Testis (tissue), 3 donors: ENCODE measurements around the gene HSD17B8. TPM values are rescaled to one million over a fixed set of nuclear protein-coding genes. Genes with fewer than 3 reads are reported as not detected.

ENCODE experiments used
- DNase-seq: peaks from one replicate; pipeline ENCODE4 v3.0.0-alpha.2; 2019
- H3K27ac ChIP-seq, 2 donors: fragments of 200-600 bp; sonication (generic); one replicate each; pipeline ENCODE4 v1.5.1; 2019
- H3K27me3 ChIP-seq: fragments of 200-600 bp; sonication (generic); one replicate; pipeline ENCODE4 v1.5.1; 2019
- H3K36me3 ChIP-seq: fragments of 200-600 bp; sonication (generic); one replicate; pipeline ENCODE4 v1.5.1; 2017; ENCODE audit warnings: low read depth; ENCODE audit errors: missing control alignments
- H3K4me1 ChIP-seq: fragments of 200-600 bp; sonication (generic); one replicate; pipeline ENCODE4 v1.5.1; 2019
- H3K4me3 ChIP-seq, 2 donors: fragments of 200-600 bp; sonication (generic); one replicate each; pipeline ENCODE4 v1.5.1; 2017 to 2019
- H3K9me3 ChIP-seq: fragments of 200-600 bp; sonication (generic); one replicate; pipeline ENCODE4 v1.5.1; 2017
- CTCF ChIP-seq, 3 experiments: fragments of 450-650 bp in 2 of 3; fragments of 200-600 bp in 1 of 3; sonication (generic) in 1 of 3; IDR thresholded peaks; one replicate each; pipeline ENCODE4 v1.5.1; 2016 to 2019; ENCODE audit warnings: antibody characterized with exemption in 3 of 3, mild to moderate bottlenecking in 2 of 3, moderate library complexity in 1 of 3
- POLR2A ChIP-seq: fragments of 450-650 bp; IDR thresholded peaks from one replicate; pipeline ENCODE4 v1.6.1; 2017; ENCODE audit warnings: antibody characterized with exemption, mild to moderate bottlenecking, moderate library complexity
- WGBS, 2 donors: methylation state at CpG; one replicate each; pipeline ENCODE4 v1.1.5; 2018; 5-methylcytosine and 5-hydroxymethylcytosine counted together
- intact Hi-C: fragments of 100-400 bp; cut with DNase I; formaldehyde crosslinking; loops from one replicate; pipeline ENCODE4 v1.15.1; 2023; ENCODE audit warnings: low total_unique reads
- polyA plus RNA-seq: library from polyadenylated mRNA; stranded (reverse); fragments of 350-450 nt; fragmentation: Illumina TruSeq; extraction: RNeasy Lipid Tissue Mini Kit (QIAGEN cat#74804); gene quantifications from one replicate; pipeline ENCODE4 v1.2.3, GENCODE V29; 2014; ENCODE audit warnings: low read depth, low replicate concordance; ENCODE audit not compliant: insufficient read depth
- total RNA-seq, 2 donors: library from RNA; depleted of rRNA; stranded (reverse); fragments of >200 nt; gene quantifications; one replicate each; pipeline ENCODE4 v1.2.3, GENCODE V29; 2016

Gene HSD17B8
- total and polyA plus RNA-seq, 3 donors from 2014 or later = 11.2 to 26.3 (median 25.4) TPM

DNA sequence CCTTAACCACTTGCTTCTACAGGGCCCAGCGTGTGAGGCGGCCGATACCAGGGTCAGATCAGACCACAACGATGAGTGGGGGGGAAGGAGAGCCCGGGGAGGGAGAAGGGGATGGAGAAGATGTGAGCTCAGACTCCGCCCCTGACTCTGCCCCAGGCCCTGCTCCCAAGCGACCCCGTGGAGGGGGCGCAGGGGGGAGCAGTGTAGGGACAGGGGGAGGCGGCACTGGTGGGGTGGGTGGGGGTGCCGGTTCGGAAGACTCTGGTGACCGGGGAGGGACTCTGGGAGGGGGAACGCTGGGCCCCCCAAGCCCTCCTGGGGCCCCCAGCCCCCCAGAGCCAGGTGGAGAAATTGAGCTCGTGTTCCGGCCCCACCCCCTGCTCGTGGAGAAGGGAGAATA, 6.7 kb downstream of the HSD17B8 start:
- DNase-seq = no peak
- Histone ChIP-seq H3K4me1 (peaks cover 31% of the 10 kb centered on the region), H3K27ac (no peak overlapping the region), H3K4me3 (no peak overlapping the region), H3K36me3 (no peaks in the 10 kb centered on the region), H3K27me3 (no peaks in the 10 kb centered on the region), H3K9me3 (no peaks in the 10 kb centered on the region)
- 75 to 84% methylated on average over 9 to 15 of the region's 17 CpGs for WGBS, 2 donors
- intact Hi-C loops = no loop called here
- no peak for TF ChIP-seq CTCF (IDR thresholded peaks at IDR 0.05)
- TF ChIP-seq POLR2A = no peak

DNA sequence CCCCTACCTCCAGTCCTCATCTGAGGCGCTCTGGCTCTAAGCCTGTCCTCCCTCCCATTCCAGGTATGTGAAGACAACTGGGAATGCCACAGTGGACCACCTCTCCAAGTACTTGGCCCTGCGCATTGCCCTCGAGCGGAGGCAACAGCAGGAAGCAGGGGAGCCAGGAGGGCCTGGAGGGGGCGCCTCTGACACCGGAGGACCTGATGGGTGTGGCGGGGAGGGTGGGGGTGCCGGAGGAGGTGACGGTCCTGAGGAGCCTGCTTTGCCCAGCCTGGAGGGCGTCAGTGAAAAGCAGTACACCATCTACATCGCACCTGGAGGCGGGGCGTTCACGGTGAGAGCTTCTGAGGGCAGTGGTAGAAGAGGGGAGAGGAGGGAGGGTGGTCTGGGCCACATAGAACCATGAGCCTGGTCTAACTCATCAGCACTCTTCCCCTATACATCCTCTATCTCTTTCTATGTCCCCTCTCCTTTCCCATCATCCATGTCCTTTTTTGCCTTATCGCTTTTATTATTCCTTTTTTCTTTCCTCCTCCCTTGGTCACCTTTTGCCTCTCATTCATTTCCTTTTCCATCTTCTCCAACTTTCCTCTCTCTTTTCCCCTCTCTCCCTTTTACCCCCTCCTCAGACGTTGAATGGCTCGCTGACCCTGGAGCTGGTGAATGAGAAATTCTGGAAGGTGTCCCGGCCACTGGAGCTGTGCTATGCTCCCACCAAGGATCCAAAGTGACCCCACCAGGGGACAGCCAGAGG, 7.4 kb downstream of the HSD17B8 start:
- peaks cover 28% of the 10 kb centered on the region for H3K4me1 ChIP-seq
- intact Hi-C loops = no loop called here
- no peak overlapping the region for H3K27ac ChIP-seq
- DNase-seq = no peak
- no peak overlapping the region for H3K4me3 ChIP-seq
- TF ChIP-seq CTCF (IDR thresholded peaks at IDR 0.05) (no peak), POLR2A (no peak)
- no peaks in the 10 kb centered on the region for H3K9me3 ChIP-seq
- no peaks in the 10 kb centered on the region for H3K36me3 ChIP-seq
- 85% methylated on average over 16 to 18 of the region's 18 CpGs for WGBS, 2 donors
- H3K27me3 ChIP-seq = no peaks in the 10 kb centered on the region

DNA sequence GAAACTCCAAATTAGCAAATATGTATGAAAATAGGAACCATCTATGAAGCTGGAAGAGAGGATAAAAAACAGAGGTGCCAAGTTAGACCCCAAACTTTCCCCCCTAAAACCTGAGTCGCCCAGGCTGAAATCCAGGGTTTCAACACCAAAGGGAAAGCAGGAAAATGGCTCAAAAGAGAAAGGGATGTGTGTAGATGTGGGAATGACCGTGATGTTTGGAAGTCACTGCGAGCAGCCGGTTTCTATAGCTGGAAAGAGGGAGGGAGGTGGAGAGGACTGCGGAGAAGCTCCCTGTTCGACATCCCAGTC, 8.4 kb downstream of the HSD17B8 start:
- H3K4me1 ChIP-seq = peaks cover 18% of the 10 kb centered on the region
- no peaks in the 10 kb centered on the region for H3K36me3 ChIP-seq
- peak overlapping the region; percentile 42 to 48 for H3K4me3 ChIP-seq
- H3K27ac ChIP-seq = peak overlapping the region in 1 of 2 donors; percentile 2
- no peak for DNase-seq
- WGBS, 2 donors = 6 to 12% methylated on average over 6 of the region's 6 CpGs
- TF ChIP-seq POLR2A (no peak), CTCF (IDR thresholded peaks at IDR 0.05) (no peak)
- no peaks in the 10 kb centered on the region for H3K9me3 ChIP-seq
- intact Hi-C loops = no loop called here
- no peaks in the 10 kb centered on the region for H3K27me3 ChIP-seq

DNA sequence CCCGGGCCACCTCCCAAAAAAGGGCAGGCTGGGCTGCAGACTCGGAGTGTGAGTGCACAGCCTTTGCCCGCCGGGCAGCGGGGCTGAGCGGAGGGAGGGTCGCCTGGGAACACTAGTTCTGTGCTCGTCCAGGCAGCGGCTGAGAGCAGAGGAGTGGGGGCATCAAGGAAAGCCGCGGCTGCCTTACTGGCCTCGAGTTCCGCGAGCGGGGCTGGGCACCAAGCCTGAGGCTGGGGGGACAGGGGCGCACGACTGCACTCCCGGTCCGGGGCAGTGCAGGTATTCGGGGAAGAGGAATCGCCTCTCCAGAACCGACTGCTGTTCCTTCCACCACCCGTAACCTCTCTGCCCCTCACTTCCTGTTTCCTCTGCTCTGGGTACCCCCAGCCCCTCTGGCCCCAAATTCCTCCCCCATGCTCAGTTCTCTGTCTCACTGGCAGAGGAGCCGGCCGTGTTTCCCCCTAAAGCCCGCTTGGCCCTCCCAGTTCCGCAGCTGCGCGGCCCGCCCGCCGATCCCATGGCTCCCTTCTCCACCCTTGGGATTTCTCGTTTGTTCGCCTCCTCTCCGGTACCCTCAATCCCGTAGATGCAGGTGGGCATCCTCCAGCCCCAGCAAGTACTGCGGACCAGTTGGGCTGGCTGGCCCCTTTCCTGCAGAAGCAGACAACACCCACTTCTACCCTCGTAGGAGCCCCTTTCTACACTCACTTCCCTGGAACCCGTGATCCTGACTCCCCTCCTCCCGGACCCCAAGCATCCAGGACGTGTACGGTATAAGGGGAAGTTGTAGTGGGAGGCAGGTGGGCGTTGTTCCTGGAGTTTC, 8.9 kb downstream of the HSD17B8 start:
- no peaks in the 10 kb centered on the region for H3K36me3 ChIP-seq
- intact Hi-C loops = no loop called here
- H3K27me3 ChIP-seq = no peaks in the 10 kb centered on the region
- H3K9me3 ChIP-seq = no peaks in the 10 kb centered on the region
- peaks cover 18% of the 10 kb centered on the region for H3K4me1 ChIP-seq
- H3K27ac ChIP-seq = peak overlapping the region in 1 of 2 donors; percentile 19
- H3K4me3 ChIP-seq = peak overlapping the region; percentile 42 to 48
- WGBS, 2 donors = 1 to 2% methylated on average over 31 to 43 of the region's 43 CpGs
- TF ChIP-seq POLR2A (no peak), CTCF (IDR thresholded peaks at IDR 0.05) (no peak)
- no peak for DNase-seq
